GM23338 (cell line): Measurements from ENCODE around the gene NTRK3.

Experiments used
- CREB1 ChIP-seq: fragments of 250-450 bp; sonication (Bioruptor Pico); IDR thresholded peaks from 2 replicates; pipeline ENCODE4 v1.5.0; 2020; ENCODE audit warnings: low read depth, mild to moderate bottlenecking, moderate library complexity
- EZH2 ChIP-seq: fragments of 200-600 bp; sonication (generic); IDR thresholded peaks from one replicate; pipeline ENCODE4 v1.8.0; 2017; ENCODE audit warnings: antibody characterized with exemption, mild to moderate bottlenecking, low read depth; ENCODE audit not compliant: unreplicated experiment
- EZH2phosphoT487 ChIP-seq: fragments of 200-600 bp; sonication (generic); IDR thresholded peaks from one replicate; pipeline ENCODE4 v1.8.1; 2018; ENCODE audit warnings: antibody characterized with exemption; ENCODE audit not compliant: unreplicated experiment
- POLR2AphosphoS5 ChIP-seq: IDR thresholded peaks from 2 replicates; pipeline ENCODE4 v1.6.1; 2016; ENCODE audit warnings: antibody characterized with exemption, low read depth
- STAT1 ChIP-seq: IDR thresholded peaks from one replicate; pipeline ENCODE4 v1.6.1; 2016; ENCODE audit warnings: antibody characterized with exemption; ENCODE audit not compliant: unreplicated experiment
- ZNF331 ChIP-seq: fragments of 250-450 bp; sonication (Bioruptor Pico); IDR thresholded peaks from 2 replicates; pipeline ENCODE4 v1.5.0; 2020; ENCODE audit warnings: low read depth, mild to moderate bottlenecking, moderate library complexity
- TF ChIP-seq, protein P1 (sequence below), 2 experiments: fragments of 200-600 bp in 1 of 2; sonication (generic) in 1 of 2; conservative IDR thresholded peaks; 2 replicates each; pipeline versions ENCODE4 v1.5.1 to v1.6.1; 2016 to 2017; ENCODE audit warnings: antibody characterized with exemption in 2 of 2, low read depth in 2 of 2, mild to moderate bottlenecking in 2 of 2, moderate library complexity in 1 of 2
- TF ChIP-seq, protein P2 (sequence below): IDR thresholded peaks from 2 replicates; pipeline ENCODE4 v1.6.1; 2016; ENCODE audit warnings: antibody characterized with exemption
- TF ChIP-seq, protein P3 (sequence below): IDR thresholded peaks from one replicate; pipeline ENCODE4 v1.6.1; 2018; ENCODE audit warnings: antibody characterized with exemption; ENCODE audit not compliant: unreplicated experiment

DNA sequence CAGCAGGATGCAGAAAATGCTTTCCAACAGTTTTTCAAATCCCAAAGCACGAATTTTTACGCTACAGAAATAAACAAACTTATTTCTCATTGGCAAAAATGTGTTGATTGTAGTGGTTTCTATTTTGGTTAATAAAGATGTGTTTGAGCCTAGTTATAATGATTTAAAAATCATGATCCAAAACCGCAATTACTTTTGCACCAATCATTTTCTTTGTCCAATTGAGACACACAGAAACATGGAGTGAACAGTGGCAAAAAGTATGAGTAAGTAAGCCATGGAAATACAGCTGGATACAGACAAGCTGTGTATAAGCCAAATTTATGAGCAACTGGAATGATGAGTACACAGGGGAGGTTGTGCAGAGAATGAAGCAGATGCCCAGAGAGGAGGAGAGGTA lies 427.9 kb downstream of the NTRK3 start:
- TF ChIP-seq, protein P1, sequence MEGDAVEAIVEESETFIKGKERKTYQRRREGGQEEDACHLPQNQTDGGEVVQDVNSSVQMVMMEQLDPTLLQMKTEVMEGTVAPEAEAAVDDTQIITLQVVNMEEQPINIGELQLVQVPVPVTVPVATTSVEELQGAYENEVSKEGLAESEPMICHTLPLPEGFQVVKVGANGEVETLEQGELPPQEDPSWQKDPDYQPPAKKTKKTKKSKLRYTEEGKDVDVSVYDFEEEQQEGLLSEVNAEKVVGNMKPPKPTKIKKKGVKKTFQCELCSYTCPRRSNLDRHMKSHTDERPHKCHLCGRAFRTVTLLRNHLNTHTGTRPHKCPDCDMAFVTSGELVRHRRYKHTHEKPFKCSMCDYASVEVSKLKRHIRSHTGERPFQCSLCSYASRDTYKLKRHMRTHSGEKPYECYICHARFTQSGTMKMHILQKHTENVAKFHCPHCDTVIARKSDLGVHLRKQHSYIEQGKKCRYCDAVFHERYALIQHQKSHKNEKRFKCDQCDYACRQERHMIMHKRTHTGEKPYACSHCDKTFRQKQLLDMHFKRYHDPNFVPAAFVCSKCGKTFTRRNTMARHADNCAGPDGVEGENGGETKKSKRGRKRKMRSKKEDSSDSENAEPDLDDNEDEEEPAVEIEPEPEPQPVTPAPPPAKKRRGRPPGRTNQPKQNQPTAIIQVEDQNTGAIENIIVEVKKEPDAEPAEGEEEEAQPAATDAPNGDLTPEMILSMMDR (conservative IDR thresholded peaks at IDR 0.05; ENCODE audit: low read depth in 2 of 2), result no peak
- TF ChIP-seq EZH2phosphoT487 (no peak), CREB1 (CRISPR knock-in tag) (no peak), EZH2 (no peak), POLR2AphosphoS5 (no peak), STAT1 (no peak), ZNF331 (CRISPR knock-in tag) (no peak)
- TF ChIP-seq, protein P2, sequence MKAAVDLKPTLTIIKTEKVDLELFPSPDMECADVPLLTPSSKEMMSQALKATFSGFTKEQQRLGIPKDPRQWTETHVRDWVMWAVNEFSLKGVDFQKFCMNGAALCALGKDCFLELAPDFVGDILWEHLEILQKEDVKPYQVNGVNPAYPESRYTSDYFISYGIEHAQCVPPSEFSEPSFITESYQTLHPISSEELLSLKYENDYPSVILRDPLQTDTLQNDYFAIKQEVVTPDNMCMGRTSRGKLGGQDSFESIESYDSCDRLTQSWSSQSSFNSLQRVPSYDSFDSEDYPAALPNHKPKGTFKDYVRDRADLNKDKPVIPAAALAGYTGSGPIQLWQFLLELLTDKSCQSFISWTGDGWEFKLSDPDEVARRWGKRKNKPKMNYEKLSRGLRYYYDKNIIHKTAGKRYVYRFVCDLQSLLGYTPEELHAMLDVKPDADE, result no peak
- TF ChIP-seq, protein P3, sequence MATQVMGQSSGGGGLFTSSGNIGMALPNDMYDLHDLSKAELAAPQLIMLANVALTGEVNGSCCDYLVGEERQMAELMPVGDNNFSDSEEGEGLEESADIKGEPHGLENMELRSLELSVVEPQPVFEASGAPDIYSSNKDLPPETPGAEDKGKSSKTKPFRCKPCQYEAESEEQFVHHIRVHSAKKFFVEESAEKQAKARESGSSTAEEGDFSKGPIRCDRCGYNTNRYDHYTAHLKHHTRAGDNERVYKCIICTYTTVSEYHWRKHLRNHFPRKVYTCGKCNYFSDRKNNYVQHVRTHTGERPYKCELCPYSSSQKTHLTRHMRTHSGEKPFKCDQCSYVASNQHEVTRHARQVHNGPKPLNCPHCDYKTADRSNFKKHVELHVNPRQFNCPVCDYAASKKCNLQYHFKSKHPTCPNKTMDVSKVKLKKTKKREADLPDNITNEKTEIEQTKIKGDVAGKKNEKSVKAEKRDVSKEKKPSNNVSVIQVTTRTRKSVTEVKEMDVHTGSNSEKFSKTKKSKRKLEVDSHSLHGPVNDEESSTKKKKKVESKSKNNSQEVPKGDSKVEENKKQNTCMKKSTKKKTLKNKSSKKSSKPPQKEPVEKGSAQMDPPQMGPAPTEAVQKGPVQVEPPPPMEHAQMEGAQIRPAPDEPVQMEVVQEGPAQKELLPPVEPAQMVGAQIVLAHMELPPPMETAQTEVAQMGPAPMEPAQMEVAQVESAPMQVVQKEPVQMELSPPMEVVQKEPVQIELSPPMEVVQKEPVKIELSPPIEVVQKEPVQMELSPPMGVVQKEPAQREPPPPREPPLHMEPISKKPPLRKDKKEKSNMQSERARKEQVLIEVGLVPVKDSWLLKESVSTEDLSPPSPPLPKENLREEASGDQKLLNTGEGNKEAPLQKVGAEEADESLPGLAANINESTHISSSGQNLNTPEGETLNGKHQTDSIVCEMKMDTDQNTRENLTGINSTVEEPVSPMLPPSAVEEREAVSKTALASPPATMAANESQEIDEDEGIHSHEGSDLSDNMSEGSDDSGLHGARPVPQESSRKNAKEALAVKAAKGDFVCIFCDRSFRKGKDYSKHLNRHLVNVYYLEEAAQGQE, result no peak
